ENCODE results near the gene BEST1. TPM values are rescaled to one million over a fixed set of nuclear protein-coding genes. Genes with fewer than 3 reads are reported as not detected.

BEST1 gene
- total RNA-seq, 1 experiment from 2014 or later: 2.3 TPM

DNA sequence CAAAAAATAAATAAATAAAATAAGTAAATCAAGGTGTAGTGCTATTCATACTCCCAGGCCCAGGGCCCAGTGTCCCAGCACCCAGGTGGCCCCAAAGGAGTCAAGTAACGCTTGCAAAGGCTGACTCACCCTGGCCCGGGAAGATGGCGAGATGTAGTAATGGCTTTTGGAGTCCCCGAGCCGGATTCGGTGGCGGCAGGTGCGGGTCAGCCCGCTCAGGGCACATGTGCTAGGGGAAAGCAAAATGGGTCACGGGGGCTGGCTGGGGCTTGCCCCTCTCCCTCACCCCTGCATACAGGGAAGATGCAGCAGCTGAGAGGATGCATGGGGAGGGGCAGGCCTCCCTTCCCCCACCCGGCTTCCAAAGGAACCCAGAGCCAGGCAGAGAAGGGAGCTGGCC lies 47.8 kb upstream of the BEST1 start:
- H3K4me2 ChIP-seq (ENCODE audit: low read length): no peak overlapping the region
- no peak for TF ChIP-seq FOSL1 (IDR thresholded peaks at IDR 0.05; ENCODE audit: low read depth)
- no peak for TF ChIP-seq POLR2AphosphoS5 (IDR thresholded peaks at IDR 0.05; ENCODE audit: low read depth, low read length)
- no peak for TF ChIP-seq TCF7L2 (IDR thresholded peaks at IDR 0.05; ENCODE audit: borderline replicate concordance, extremely low read depth, insufficient read depth, insufficient read length)
- TF ChIP-seq YY1 (IDR thresholded peaks at IDR 0.05; ENCODE audit: extremely low read depth, insufficient replicate concordance, low read depth, low read length): no peak
- no peak for TF ChIP-seq SRF (IDR thresholded peaks at IDR 0.05; ENCODE audit: low read depth)
- no peak for TF ChIP-seq EGR1 (IDR thresholded peaks at IDR 0.05; ENCODE audit: low read depth)
- no peak for TF ChIP-seq EZH2 (IDR thresholded peaks at IDR 0.05)
- TF ChIP-seq JUND (IDR thresholded peaks at IDR 0.05): no peak
- TF ChIP-seq ELF1 (IDR thresholded peaks at IDR 0.05; ENCODE audit: borderline replicate concordance, low read depth): no peak
- TF ChIP-seq, protein P1, sequence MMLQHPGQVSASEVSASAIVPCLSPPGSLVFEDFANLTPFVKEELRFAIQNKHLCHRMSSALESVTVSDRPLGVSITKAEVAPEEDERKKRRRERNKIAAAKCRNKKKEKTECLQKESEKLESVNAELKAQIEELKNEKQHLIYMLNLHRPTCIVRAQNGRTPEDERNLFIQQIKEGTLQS (IDR thresholded peaks at IDR 0.05): no peak
- TF ChIP-seq, protein P2, sequence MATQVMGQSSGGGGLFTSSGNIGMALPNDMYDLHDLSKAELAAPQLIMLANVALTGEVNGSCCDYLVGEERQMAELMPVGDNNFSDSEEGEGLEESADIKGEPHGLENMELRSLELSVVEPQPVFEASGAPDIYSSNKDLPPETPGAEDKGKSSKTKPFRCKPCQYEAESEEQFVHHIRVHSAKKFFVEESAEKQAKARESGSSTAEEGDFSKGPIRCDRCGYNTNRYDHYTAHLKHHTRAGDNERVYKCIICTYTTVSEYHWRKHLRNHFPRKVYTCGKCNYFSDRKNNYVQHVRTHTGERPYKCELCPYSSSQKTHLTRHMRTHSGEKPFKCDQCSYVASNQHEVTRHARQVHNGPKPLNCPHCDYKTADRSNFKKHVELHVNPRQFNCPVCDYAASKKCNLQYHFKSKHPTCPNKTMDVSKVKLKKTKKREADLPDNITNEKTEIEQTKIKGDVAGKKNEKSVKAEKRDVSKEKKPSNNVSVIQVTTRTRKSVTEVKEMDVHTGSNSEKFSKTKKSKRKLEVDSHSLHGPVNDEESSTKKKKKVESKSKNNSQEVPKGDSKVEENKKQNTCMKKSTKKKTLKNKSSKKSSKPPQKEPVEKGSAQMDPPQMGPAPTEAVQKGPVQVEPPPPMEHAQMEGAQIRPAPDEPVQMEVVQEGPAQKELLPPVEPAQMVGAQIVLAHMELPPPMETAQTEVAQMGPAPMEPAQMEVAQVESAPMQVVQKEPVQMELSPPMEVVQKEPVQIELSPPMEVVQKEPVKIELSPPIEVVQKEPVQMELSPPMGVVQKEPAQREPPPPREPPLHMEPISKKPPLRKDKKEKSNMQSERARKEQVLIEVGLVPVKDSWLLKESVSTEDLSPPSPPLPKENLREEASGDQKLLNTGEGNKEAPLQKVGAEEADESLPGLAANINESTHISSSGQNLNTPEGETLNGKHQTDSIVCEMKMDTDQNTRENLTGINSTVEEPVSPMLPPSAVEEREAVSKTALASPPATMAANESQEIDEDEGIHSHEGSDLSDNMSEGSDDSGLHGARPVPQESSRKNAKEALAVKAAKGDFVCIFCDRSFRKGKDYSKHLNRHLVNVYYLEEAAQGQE (IDR thresholded peaks at IDR 0.05; ENCODE audit: low read depth): no peak
- no peak for TF ChIP-seq POLR2A (IDR thresholded peaks at IDR 0.05; ENCODE audit: borderline replicate concordance, extremely low read depth, insufficient read depth, insufficient read length)
- no peak for TF ChIP-seq CBX3 (IDR thresholded peaks at IDR 0.05; ENCODE audit: low read depth)
- no peak for TF ChIP-seq ZFX (IDR thresholded peaks at IDR 0.05)
- TF ChIP-seq EZH2phosphoT487 (IDR thresholded peaks at IDR 0.05; ENCODE audit: borderline replicate concordance): no peak
- TF ChIP-seq, protein P3, sequence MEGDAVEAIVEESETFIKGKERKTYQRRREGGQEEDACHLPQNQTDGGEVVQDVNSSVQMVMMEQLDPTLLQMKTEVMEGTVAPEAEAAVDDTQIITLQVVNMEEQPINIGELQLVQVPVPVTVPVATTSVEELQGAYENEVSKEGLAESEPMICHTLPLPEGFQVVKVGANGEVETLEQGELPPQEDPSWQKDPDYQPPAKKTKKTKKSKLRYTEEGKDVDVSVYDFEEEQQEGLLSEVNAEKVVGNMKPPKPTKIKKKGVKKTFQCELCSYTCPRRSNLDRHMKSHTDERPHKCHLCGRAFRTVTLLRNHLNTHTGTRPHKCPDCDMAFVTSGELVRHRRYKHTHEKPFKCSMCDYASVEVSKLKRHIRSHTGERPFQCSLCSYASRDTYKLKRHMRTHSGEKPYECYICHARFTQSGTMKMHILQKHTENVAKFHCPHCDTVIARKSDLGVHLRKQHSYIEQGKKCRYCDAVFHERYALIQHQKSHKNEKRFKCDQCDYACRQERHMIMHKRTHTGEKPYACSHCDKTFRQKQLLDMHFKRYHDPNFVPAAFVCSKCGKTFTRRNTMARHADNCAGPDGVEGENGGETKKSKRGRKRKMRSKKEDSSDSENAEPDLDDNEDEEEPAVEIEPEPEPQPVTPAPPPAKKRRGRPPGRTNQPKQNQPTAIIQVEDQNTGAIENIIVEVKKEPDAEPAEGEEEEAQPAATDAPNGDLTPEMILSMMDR (IDR thresholded peaks at IDR 0.05 in 2 of 3, conservative IDR thresholded peaks at IDR 0.05 in 1 of 3; ENCODE audit: borderline replicate concordance in 1 of 3, insufficient read depth in 1 of 3, low read depth in 2 of 3, low read length in 2 of 3): no peak
- no peak for TF ChIP-seq SP1 (IDR thresholded peaks at IDR 0.05; ENCODE audit: low read depth)
- POLR2A ChIA-PET: interaction anchor here (1.1 kb wide), 1 partner anchor 48 kb away, joined by 3 read pairs; the partner anchor contains the start of gene BEST1
- RAD21 ChIA-PET (ENCODE audit: low non-redundant PET in 1 of 2, low total read pairs in 2 of 2, uncharacterized antibody in 2 of 2, unreplicated experiment in 2 of 2): no interaction called here
- H3K9me2 ChIP-seq (ENCODE audit: insufficient read depth): no peaks in the 10 kb centered on the region
- no TSS peak for BruUV-seq (replicated peaks)
- DNase-seq (ENCODE audit: low read depth, low spot score) (no peak), ATAC-seq (no peak)
- intact Hi-C loops (cut with micrococcal nuclease): no loop called here
- CTCF ChIA-PET: interaction anchor here (2.2 to 8.6 kb wide), 2 partner anchors 46 to 179 kb away, joined by 9 to 134 read pairs; no protein-coding TSS in a partner anchor
- no peak overlapping the region for H3K9ac ChIP-seq (ENCODE audit: low read length)
- 0 out of 4 replicates have a peak, but pooled peaks cover 0 to 3% of the 10 kb centered on the region in 2 experiments for H3K4me1 ChIP-seq (ENCODE audit: control insufficient read depth in 1 of 2, insufficient read depth in 2 of 2, low read length in 2 of 2)
- H3K9me3 ChIP-seq (ENCODE audit: control insufficient read depth in 1 of 2, insufficient read depth in 1 of 2, low read depth in 1 of 2, low read length in 2 of 2): no peaks in the 10 kb centered on the region
- H3K27me3 ChIP-seq (ENCODE audit: insufficient read depth, low read length): no peaks in the 10 kb centered on the region
- H3K27ac ChIP-seq (ENCODE audit: low read depth, low read length): no peak overlapping the region
- no peak overlapping the region for H3K4me3 ChIP-seq (replicated peaks in 1 of 2; ENCODE audit: low read depth in 1 of 2, low read length in 2 of 2)
- no peaks in the 10 kb centered on the region for H4K20me1 ChIP-seq (ENCODE audit: insufficient read depth)
- H3K36me3 ChIP-seq (ENCODE audit: control insufficient read depth in 1 of 2, insufficient read depth in 2 of 2, low read length in 2 of 2): 0 out of 4 replicates have a peak, but pooled peaks cover 0 to 3% of the 10 kb centered on the region in 2 experiments
- H3K79me2 ChIP-seq (ENCODE audit: insufficient read depth, low read length): no peaks in the 10 kb centered on the region
- H2AFZ ChIP-seq (ENCODE audit: low read depth, low read length, poor library complexity, severe bottlenecking): no peak overlapping the region

Measured in HCT116 (cell line).